GM18505 (cell line): ENCODE measurements around the gene DENND2A.
"Not testable (repeated sequence)": the region's sequence is repeated elsewhere in the genome, so short reads cannot be mapped to it uniquely, and the experiment has no call there.

ENCODE experiments used
- ATAC-seq: cut with Tn5 transposase; IDR thresholded peaks from one replicate; pipeline ENCODE4 v1.9.1; 2021; ENCODE audit not compliant: unreplicated experiment
- POLR2A ChIP-seq: IDR thresholded peaks from 4 replicates; pipeline ENCODE4 v1.6.1; 2011; ENCODE audit warnings: borderline replicate concordance; ENCODE audit not compliant: insufficient read depth, insufficient read length; ENCODE audit errors: extremely low read depth

The DENND2A gene

GRCh38 chr7:140506788-140507464, 133.7 kb downstream of the DENND2A start:
- ATAC-seq, result no peak
- no peak for TF ChIP-seq POLR2A

- no peak for ATAC-seq
- no peak for TF ChIP-seq POLR2A
Measured at GRCh38 chr7:140501966-140502365, 138.6 kb downstream of the DENND2A start.

- ATAC-seq, result not testable (repeated sequence)
Measured at GRCh38 chr7:140497807-140498206, 142.8 kb downstream of the DENND2A start.

GRCh38 chr7:140497241-140497769, 143.3 kb downstream of the DENND2A start:
- no peak for TF ChIP-seq POLR2A
- ATAC-seq, result no peak

GRCh38 chr7:140495514-140496097, 145.0 kb downstream of the DENND2A start:
- no peak for ATAC-seq
- TF ChIP-seq POLR2A, result no peak

- no peak for TF ChIP-seq POLR2A
- no peak for ATAC-seq
Measured at GRCh38 chr7:140494867-140495266, 145.7 kb downstream of the DENND2A start.

GRCh38 chr7:140489026-140489359, 151.6 kb downstream of the DENND2A start:
- no peak for TF ChIP-seq POLR2A
- no peak for ATAC-seq

GRCh38 chr7:140485500-140486265, 154.9 kb downstream of the DENND2A start:
- TF ChIP-seq POLR2A, result no peak
- no peak for ATAC-seq

GRCh38 chr7:140484951-140485499, 155.6 kb downstream of the DENND2A start:
- no peak for TF ChIP-seq POLR2A
- ATAC-seq, result no peak

- TF ChIP-seq POLR2A, result no peak
Measured at GRCh38 chr7:140484479-140484878, 156.1 kb downstream of the DENND2A start.

GRCh38 chr7:140479739-140480084, 160.9 kb downstream of the DENND2A start:
- no peak for ATAC-seq
- no peak for TF ChIP-seq POLR2A

More at GRCh38 chr7:140484479-140484878, 156.1 kb downstream of the DENND2A start:
- ATAC-seq, result no peak

GRCh38 chr7:140479062-140479738, 161.4 kb downstream of the DENND2A start, which contains the start of gene MKRN1:
TSS of gene MKRN1 (minus strand) at chr7:140479505. CDS start at chr7:140479344, 161 bp downstream.
- peak; percentile 68 for TF ChIP-seq POLR2A
- peak; percentile 91 for ATAC-seq
